ENCODE results near the gene VAV3. TPM values are rescaled to one million over a fixed set of nuclear protein-coding genes. Genes with fewer than 3 reads are reported as not detected.

VAV3 gene
- total RNA-seq, 4 donors from 2014 or later: 1.9 to 5.8 (median 3.0) TPM

GRCh38 chr1:107939256-107939655 is 25.7 kb downstream of the VAV3 start:
- WGBS: 96% methylated on average over 3 of the region's 3 CpGs
- no peak overlapping the region for H3K4me3 ChIP-seq
- intact Hi-C loops (cut with DNase I): no loop called here
- no peaks in the 10 kb centered on the region for H3K27me3 ChIP-seq
- TF ChIP-seq POLR2A (IDR thresholded peaks at IDR 0.05; ENCODE audit: low read depth) (no peak), EP300 (IDR thresholded peaks at IDR 0.05) (no peak), CTCF (IDR thresholded peaks at IDR 0.05) (no peak), POLR2AphosphoS5 (IDR thresholded peaks at IDR 0.05) (no peak)
- no peaks in the 10 kb centered on the region for H3K9me3 ChIP-seq
- no peak overlapping the region for H3K27ac ChIP-seq (replicated peaks in 1 of 4)
- H3K4me1 ChIP-seq: peaks cover 5 to 15% (median 9%) of the 10 kb centered on the region in 4 donors
- DNase-seq (ENCODE audit: extremely low spot score): no peak
- no peaks in the 10 kb centered on the region for H3K36me3 ChIP-seq

GRCh38 chr1:107936498-107937481 is 28.2 kb downstream of the VAV3 start:
- intact Hi-C loops (cut with DNase I): no loop called here
- H3K27ac ChIP-seq (replicated peaks in 1 of 4): no peak overlapping the region
- DNase-seq (ENCODE audit: extremely low spot score): no peak
- 48% methylated on average over 10 of the region's 10 CpGs for WGBS
- no peaks in the 10 kb centered on the region for H3K9me3 ChIP-seq
- peaks cover 5 to 15% (median 9%) of the 10 kb centered on the region in 4 donors for H3K4me1 ChIP-seq
- H3K36me3 ChIP-seq: no peaks in the 10 kb centered on the region
- TF ChIP-seq POLR2A (IDR thresholded peaks at IDR 0.05; ENCODE audit: low read depth) (no peak), CTCF (IDR thresholded peaks at IDR 0.05) (no peak), POLR2AphosphoS5 (IDR thresholded peaks at IDR 0.05) (no peak), EP300 (IDR thresholded peaks at IDR 0.05) (no peak)
- no peak overlapping the region for H3K4me3 ChIP-seq
- H3K27me3 ChIP-seq: no peaks in the 10 kb centered on the region

- Histone ChIP-seq H3K27ac (replicated peaks in 1 of 4) (no peak overlapping the region), H3K4me3 (no peak overlapping the region), H3K9me3 (no peaks in the 10 kb centered on the region), H3K4me1 (peaks cover 5 to 15% (median 9%) of the 10 kb centered on the region in 4 donors), H3K27me3 (no peaks in the 10 kb centered on the region), H3K36me3 (no peaks in the 10 kb centered on the region)
- intact Hi-C loops (cut with DNase I): no loop called here
- no peak for TF ChIP-seq POLR2A (IDR thresholded peaks at IDR 0.05; ENCODE audit: low read depth)
- no peak for DNase-seq (ENCODE audit: extremely low spot score)
- 86% methylated on average over 4 of the region's 4 CpGs for WGBS
Observed at GRCh38 chr1:107935396-107936064, 29.4 kb downstream of the VAV3 start.

GRCh38 chr1:107934578-107934977 is 30.4 kb downstream of the VAV3 start:
- H3K4me1 ChIP-seq: peaks cover 5 to 15% (median 9%) of the 10 kb centered on the region in 4 donors
- intact Hi-C loops (cut with DNase I): no loop called here
- 85% methylated on average over 5 of the region's 5 CpGs for WGBS

More at GRCh38 chr1:107934578-107934977, 30.4 kb downstream of the VAV3 start:
- TF ChIP-seq POLR2AphosphoS5 (IDR thresholded peaks at IDR 0.05): no peak
- no peak for TF ChIP-seq CTCF (IDR thresholded peaks at IDR 0.05)
- TF ChIP-seq POLR2A (IDR thresholded peaks at IDR 0.05; ENCODE audit: low read depth): no peak
- no peak for TF ChIP-seq EP300 (IDR thresholded peaks at IDR 0.05)
- H3K27ac ChIP-seq (replicated peaks in 1 of 4): no peak overlapping the region
- no peaks in the 10 kb centered on the region for H3K36me3 ChIP-seq
- no peaks in the 10 kb centered on the region for H3K9me3 ChIP-seq
- H3K27me3 ChIP-seq: no peaks in the 10 kb centered on the region
- H3K4me3 ChIP-seq: no peak overlapping the region
- DNase-seq (ENCODE audit: extremely low spot score): no peak
